Measurements from ENCODE around the gene ZNF318.
A peak's percentile ranks its signal among the peaks of the same experiment; 100 is the strongest.
"Not testable (repeated sequence)": the region's sequence is repeated elsewhere in the genome, so short reads cannot be mapped to it uniquely, and the experiment has no call there.

The ZNF318 gene

GRCh38 chr6:43359381-43359780 lies 10.1 kb downstream of the ZNF318 start:
- peaks cover 97% of the 10 kb centered on the region for H3K79me2 ChIP-seq (ENCODE audit: insufficient read depth, low read length)
- H3K9me2 ChIP-seq (replicated peaks; ENCODE audit: insufficient read depth, low read length) = no peaks in the 10 kb centered on the region
- no peak overlapping the region for H3K4me2 ChIP-seq (ENCODE audit: low read depth, low read length, poor library complexity, severe bottlenecking)
- no peaks in the 10 kb centered on the region for H3K9me3 ChIP-seq (ENCODE audit: insufficient read depth, low read length)
- peaks cover 80% of the 10 kb centered on the region for H3K36me3 ChIP-seq (ENCODE audit: low read length)
- no peak overlapping the region for H3K9ac ChIP-seq (ENCODE audit: low read length)
- no peak overlapping the region for H3K4me3 ChIP-seq (ENCODE audit: insufficient read depth, low read length, poor library complexity, severe bottlenecking)
- no peaks in the 10 kb centered on the region for H3K27me3 ChIP-seq (ENCODE audit: low read length)
- H3K27ac ChIP-seq (ENCODE audit: low read depth, low read length) = no peak overlapping the region
- peaks cover 62% of the 10 kb centered on the region for H4K20me1 ChIP-seq (ENCODE audit: low read depth, low read length)
- peaks cover 36% of the 10 kb centered on the region for H3F3A ChIP-seq (ENCODE audit: insufficient read depth)
- H2AFZ ChIP-seq (ENCODE audit: low read depth, low read length, severe bottlenecking) = no peak overlapping the region
- no peak for TF ChIP-seq EZH2phosphoT487 (conservative IDR thresholded peaks at IDR 0.05; ENCODE audit: low read length)
- no peak for TF ChIP-seq CTCF (IDR thresholded peaks at IDR 0.05; ENCODE audit: insufficient read depth, low read length, poor library complexity, severe bottlenecking)

GRCh38 chr6:43355862-43356590 lies 13.4 kb downstream of the ZNF318 start:
- Histone ChIP-seq H3K36me3 (ENCODE audit: low read length) (peaks cover 86% of the 10 kb centered on the region), H4K20me1 (ENCODE audit: low read depth, low read length) (peaks cover 82% of the 10 kb centered on the region), H3K79me2 (ENCODE audit: insufficient read depth, low read length) (peaks cover 99% of the 10 kb centered on the region), H3F3A (ENCODE audit: insufficient read depth) (peaks cover 51% of the 10 kb centered on the region), H3K4me2 (ENCODE audit: low read depth, low read length, poor library complexity, severe bottlenecking) (no peak overlapping the region), H2AFZ (ENCODE audit: low read depth, low read length, severe bottlenecking) (no peak overlapping the region), H3K9me2 (replicated peaks; ENCODE audit: insufficient read depth, low read length) (no peaks in the 10 kb centered on the region), H3K27ac (ENCODE audit: low read depth, low read length) (no peak overlapping the region), H3K27me3 (ENCODE audit: low read length) (no peaks in the 10 kb centered on the region), H3K9ac (ENCODE audit: low read length) (no peak overlapping the region), H3K9me3 (ENCODE audit: insufficient read depth, low read length) (no peaks in the 10 kb centered on the region), H3K4me3 (ENCODE audit: insufficient read depth, low read length, poor library complexity, severe bottlenecking) (no peak overlapping the region)
- peak; percentile 9 for TF ChIP-seq CTCF (IDR thresholded peaks at IDR 0.05; ENCODE audit: insufficient read depth, low read length, poor library complexity, severe bottlenecking)
- TF ChIP-seq EZH2phosphoT487 (conservative IDR thresholded peaks at IDR 0.05; ENCODE audit: low read length) = no peak

GRCh38 chr6:43351951-43352350 lies 17.5 kb downstream of the ZNF318 start:
- H3K27me3 ChIP-seq (ENCODE audit: low read length); H3K9ac ChIP-seq (ENCODE audit: low read length); H3K4me3 ChIP-seq (ENCODE audit: insufficient read depth, low read length, poor library complexity, severe bottlenecking); H3K27ac ChIP-seq (ENCODE audit: low read depth, low read length); H2AFZ ChIP-seq (ENCODE audit: low read depth, low read length, severe bottlenecking); H3K9me3 ChIP-seq (ENCODE audit: insufficient read depth, low read length); H3K4me2 ChIP-seq (ENCODE audit: low read depth, low read length, poor library complexity, severe bottlenecking); H3K9me2 ChIP-seq (replicated peaks; ENCODE audit: insufficient read depth, low read length): not testable (repeated sequence)
- peaks cover 99% of the 10 kb centered on the region for H3K79me2 ChIP-seq (ENCODE audit: insufficient read depth, low read length)
- H4K20me1 ChIP-seq (ENCODE audit: low read depth, low read length) = peaks cover 69% of the 10 kb centered on the region
- peaks cover 86% of the 10 kb centered on the region for H3K36me3 ChIP-seq (ENCODE audit: low read length)
- H3F3A ChIP-seq (ENCODE audit: insufficient read depth) = peaks cover 54% of the 10 kb centered on the region

- peaks cover 37% of the 10 kb centered on the region for H3F3A ChIP-seq (ENCODE audit: insufficient read depth)
- H2AFZ ChIP-seq (ENCODE audit: low read depth, low read length, severe bottlenecking) = no peak overlapping the region
- no peaks in the 10 kb centered on the region for H3K9me2 ChIP-seq (replicated peaks; ENCODE audit: insufficient read depth, low read length)
- no peak overlapping the region for H3K9ac ChIP-seq (ENCODE audit: low read length)
- H3K4me3 ChIP-seq (ENCODE audit: insufficient read depth, low read length, poor library complexity, severe bottlenecking) = no peak overlapping the region
- no peaks in the 10 kb centered on the region for H3K9me3 ChIP-seq (ENCODE audit: insufficient read depth, low read length)
- peaks cover 49% of the 10 kb centered on the region for H4K20me1 ChIP-seq (ENCODE audit: low read depth, low read length)
- peaks cover 90% of the 10 kb centered on the region for H3K79me2 ChIP-seq (ENCODE audit: insufficient read depth, low read length)
- peaks cover 80% of the 10 kb centered on the region for H3K36me3 ChIP-seq (ENCODE audit: low read length)
- TF ChIP-seq CTCF (IDR thresholded peaks at IDR 0.05; ENCODE audit: insufficient read depth, low read length, poor library complexity, severe bottlenecking) = no peak
- no peak for TF ChIP-seq EZH2phosphoT487 (conservative IDR thresholded peaks at IDR 0.05; ENCODE audit: low read length)
- H3K27me3 ChIP-seq (ENCODE audit: low read length) = no peaks in the 10 kb centered on the region
- no peak overlapping the region for H3K27ac ChIP-seq (ENCODE audit: low read depth, low read length)
- no peak overlapping the region for H3K4me2 ChIP-seq (ENCODE audit: low read depth, low read length, poor library complexity, severe bottlenecking)
Measured at GRCh38 chr6:43347444-43347843, 22.0 kb downstream of the ZNF318 start.
